Endodermal cell (in vitro differentiated cells): ENCODE data around the gene ARL5C. TPM values are rescaled to one million over a fixed set of nuclear protein-coding genes. Genes with fewer than 3 reads are reported as not detected.

Experiments
- DNase-seq: peaks from one replicate; pipeline ENCODE4 v3.0.0-alpha.2; 2017
- H3K27ac ChIP-seq: 2 replicates; pipeline ENCODE4 v1.5.1; 2013; ENCODE audit warnings: mild to moderate bottlenecking, low read depth, low read length, moderate library complexity
- H3K27me3 ChIP-seq: 2 replicates; pipeline ENCODE4 v1.6.1; 2013; ENCODE audit warnings: mild to moderate bottlenecking, low read length, moderate library complexity; ENCODE audit not compliant: insufficient read depth, control insufficient read depth, poor library complexity, severe bottlenecking
- H3K36me3 ChIP-seq: 2 replicates; pipeline ENCODE4 v1.7.0; 2013; ENCODE audit warnings: mild to moderate bottlenecking, low read length, moderate library complexity; ENCODE audit not compliant: control insufficient read depth, insufficient read depth
- H3K4me1 ChIP-seq: one replicate; pipeline ENCODE4 v1.7.0; 2013; ENCODE audit warnings: low read length; ENCODE audit not compliant: control insufficient read depth, insufficient read depth
- H3K4me3 ChIP-seq: 2 replicates; pipeline ENCODE4 v1.5.1; 2013; ENCODE audit warnings: mild to moderate bottlenecking, low read length, moderate library complexity
- H3K9ac ChIP-seq: 2 replicates; pipeline ENCODE4 v1.6.1; 2013; ENCODE audit warnings: mild to moderate bottlenecking, low read length, moderate library complexity; ENCODE audit not compliant: poor library complexity, severe bottlenecking; ENCODE audit errors: extremely low read depth
- H3K9me3 ChIP-seq: 2 replicates; pipeline ENCODE4 v1.6.1; 2013; ENCODE audit warnings: mild to moderate bottlenecking, low read length, moderate library complexity; ENCODE audit not compliant: control insufficient read depth
- H3K27ac Mint-ChIP-seq: 2 replicates; pipeline ENCODE4 v1.8.0; 2020; ENCODE audit warnings: mixed read lengths
- H3K27me3 Mint-ChIP-seq: 2 replicates; pipeline ENCODE4 v1.8.0; 2021; ENCODE audit warnings: mild to moderate bottlenecking, mixed read lengths; ENCODE audit not compliant: insufficient read depth
- H3K36me3 Mint-ChIP-seq: 2 replicates; pipeline ENCODE4 v1.8.0; 2020; ENCODE audit warnings: low read depth, mixed read lengths
- H3K4me1 Mint-ChIP-seq: 2 replicates; pipeline ENCODE4 v1.8.0; 2020; ENCODE audit warnings: mixed read lengths
- H3K4me3 Mint-ChIP-seq: 2 replicates; pipeline ENCODE4 v1.8.0; 2020; ENCODE audit warnings: mild to moderate bottlenecking, moderate library complexity, mixed read lengths
- H3K9me3 Mint-ChIP-seq: 2 replicates; pipeline ENCODE4 v1.8.0; 2020; ENCODE audit warnings: mild to moderate bottlenecking, mixed read lengths
- WGBS, 2 experiments: methylation state at CpG; one replicate each; pipeline versions ENCODE4 v1.1.5 to v1.1.7; 2013; ENCODE audit warnings: missing lambda C conversion rate in 2 of 2, mixed read lengths in 1 of 2; ENCODE audit not compliant: insufficient coverage in 1 of 2, insufficient read length in 1 of 2; 5-methylcytosine and 5-hydroxymethylcytosine counted together
- total RNA-seq, 2 donors: library from RNA; stranded (reverse); fragmentation: NEBNext Ultra II Directional in 1 of 2; extraction: Animal tissue kit (Norgen Biotek cat#: 25700) in 1 of 2; gene quantifications; 2 replicates in 1 of 2; 3 replicates in 1 of 2; pipeline ENCODE4 v1.2.1, GENCODE V29; 2021
- TF ChIP-seq, protein P1 (sequence below): fragments of 200-600 bp; sonication (generic); conservative IDR thresholded peaks from 2 replicates; pipeline ENCODE4 v1.5.0; 2021; ENCODE audit warnings: antibody characterized with exemption, mild to moderate bottlenecking

ARL5C gene
- total RNA-seq, 2 donors from 2014 or later: not detected

DNA sequence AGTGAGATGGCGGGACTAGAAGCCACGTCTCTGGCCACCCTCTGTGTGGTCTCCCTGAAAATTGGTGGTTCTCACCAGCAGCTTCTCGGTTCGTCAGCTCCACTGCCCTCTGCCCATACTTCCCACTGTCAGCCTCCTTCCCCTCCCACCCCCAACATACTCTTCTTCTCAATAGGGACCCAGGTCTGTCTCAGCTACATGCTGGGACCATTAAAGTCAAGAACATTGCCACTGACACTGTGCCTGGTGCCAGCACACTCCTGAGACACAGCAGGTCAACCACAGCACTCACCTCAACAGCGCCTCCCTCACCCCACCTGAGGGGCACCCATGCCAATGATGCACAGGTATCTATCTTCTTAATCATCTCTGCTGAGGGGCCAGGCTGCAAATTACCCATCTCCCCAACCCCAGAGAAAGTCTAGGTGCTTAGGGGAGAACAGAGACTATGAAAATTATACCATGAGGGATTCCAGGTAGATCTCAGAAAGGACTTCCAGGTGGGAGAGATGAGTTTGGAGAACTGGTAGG lies 15.8 kb downstream of the ARL5C start:
- H3K4me3 ChIP-seq: no peak overlapping the region
- Mint-ChIP-seq H3K4me1 (peaks cover 5% of the 10 kb centered on the region), H3K27me3 (peaks cover 41% of the 10 kb centered on the region), H3K9me3 (no peaks in the 10 kb centered on the region), H3K4me3 (peak overlapping the region; percentile 95), H3K36me3 (no peaks in the 10 kb centered on the region), H3K27ac (no peak overlapping the region)
- 78 to 87% methylated on average over 3 to 5 of the region's 5 CpGs for WGBS, 2 experiments
- TF ChIP-seq, protein P1, sequence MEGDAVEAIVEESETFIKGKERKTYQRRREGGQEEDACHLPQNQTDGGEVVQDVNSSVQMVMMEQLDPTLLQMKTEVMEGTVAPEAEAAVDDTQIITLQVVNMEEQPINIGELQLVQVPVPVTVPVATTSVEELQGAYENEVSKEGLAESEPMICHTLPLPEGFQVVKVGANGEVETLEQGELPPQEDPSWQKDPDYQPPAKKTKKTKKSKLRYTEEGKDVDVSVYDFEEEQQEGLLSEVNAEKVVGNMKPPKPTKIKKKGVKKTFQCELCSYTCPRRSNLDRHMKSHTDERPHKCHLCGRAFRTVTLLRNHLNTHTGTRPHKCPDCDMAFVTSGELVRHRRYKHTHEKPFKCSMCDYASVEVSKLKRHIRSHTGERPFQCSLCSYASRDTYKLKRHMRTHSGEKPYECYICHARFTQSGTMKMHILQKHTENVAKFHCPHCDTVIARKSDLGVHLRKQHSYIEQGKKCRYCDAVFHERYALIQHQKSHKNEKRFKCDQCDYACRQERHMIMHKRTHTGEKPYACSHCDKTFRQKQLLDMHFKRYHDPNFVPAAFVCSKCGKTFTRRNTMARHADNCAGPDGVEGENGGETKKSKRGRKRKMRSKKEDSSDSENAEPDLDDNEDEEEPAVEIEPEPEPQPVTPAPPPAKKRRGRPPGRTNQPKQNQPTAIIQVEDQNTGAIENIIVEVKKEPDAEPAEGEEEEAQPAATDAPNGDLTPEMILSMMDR: no peak
- H3K27me3 ChIP-seq: peaks cover 37% of the 10 kb centered on the region
- no peaks in the 10 kb centered on the region for H3K4me1 ChIP-seq
- no peak overlapping the region for H3K27ac ChIP-seq
- no peaks in the 10 kb centered on the region for H3K9me3 ChIP-seq
- no peaks in the 10 kb centered on the region for H3K36me3 ChIP-seq
- DNase-seq: no peak
- no peak overlapping the region for H3K9ac ChIP-seq

DNA sequence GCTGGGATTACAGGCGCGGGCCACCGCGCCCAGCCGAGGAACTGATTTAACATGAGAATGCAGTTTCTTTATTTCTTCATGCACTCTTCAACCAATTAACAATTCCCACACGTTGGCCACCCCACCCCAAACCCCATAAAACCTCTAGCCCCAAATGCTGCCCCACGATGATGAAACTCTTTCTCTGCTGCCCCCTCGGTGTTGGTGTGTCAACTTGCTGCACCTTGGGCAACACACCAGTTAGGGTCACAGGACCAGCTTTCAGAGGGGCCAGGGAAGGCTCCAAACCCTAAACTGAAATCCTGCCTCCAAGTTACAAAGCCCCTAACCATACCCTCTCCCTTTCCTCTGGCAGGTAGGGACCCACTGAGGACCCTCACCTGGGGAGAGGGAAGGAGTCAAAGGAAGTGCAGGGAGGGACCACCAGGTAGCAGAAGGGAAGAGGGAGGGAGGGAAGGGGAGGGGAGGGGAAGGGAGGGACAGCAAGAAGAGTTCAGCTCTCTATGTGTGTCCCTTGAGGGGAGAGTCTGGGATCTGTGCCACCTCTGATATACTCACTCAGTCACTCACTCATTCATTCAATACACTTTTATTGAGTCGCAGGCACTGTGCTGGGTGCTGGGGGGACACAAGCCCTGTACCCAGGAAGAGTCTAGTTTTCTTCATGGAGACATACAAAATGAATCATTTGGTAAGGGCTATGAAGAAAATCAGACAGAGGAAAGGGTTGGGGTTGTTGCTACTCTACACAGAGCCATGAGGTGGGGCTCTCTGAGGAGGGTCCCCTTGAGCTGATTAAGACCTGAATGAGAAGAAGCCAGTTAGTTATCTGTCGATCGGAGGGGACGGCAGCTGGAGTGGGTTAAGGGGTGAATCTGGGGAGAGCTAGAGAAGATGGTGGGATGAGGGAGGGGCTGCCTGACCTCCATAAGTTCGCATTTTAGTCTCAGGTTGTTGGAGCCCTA lies 18.5 kb downstream of the ARL5C start:
- no peak overlapping the region for H3K4me3 Mint-ChIP-seq

DNA sequence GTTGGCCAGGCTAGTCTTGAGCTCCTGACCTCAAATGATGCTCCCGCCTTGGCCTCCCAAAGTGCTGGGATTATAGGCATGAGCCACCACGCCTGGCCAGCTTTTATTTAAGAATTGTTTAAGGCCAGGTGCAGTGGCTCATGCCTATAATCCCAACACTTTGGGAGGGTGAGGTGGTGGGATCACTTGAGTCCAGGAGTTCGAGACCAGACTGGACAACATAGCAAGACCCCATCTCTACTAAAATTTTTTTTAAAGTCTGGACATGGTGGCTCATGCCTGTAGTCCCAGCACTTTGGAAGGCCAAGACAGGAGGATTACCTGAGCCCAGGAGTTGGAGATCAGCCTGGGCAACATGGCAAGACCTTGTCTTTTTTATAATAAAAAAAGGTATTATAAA lies 19.7 kb downstream of the ARL5C start:
- no peak overlapping the region for H3K27ac Mint-ChIP-seq
- Histone ChIP-seq H3K36me3 (no peaks in the 10 kb centered on the region), H3K9ac (no peak overlapping the region), H3K27ac (no peak overlapping the region), H3K4me3 (no peak overlapping the region), H3K9me3 (peaks cover 4% of the 10 kb centered on the region), H3K27me3 (peaks cover 26% of the 10 kb centered on the region), H3K4me1 (no peaks in the 10 kb centered on the region)
- DNase-seq: no peak
- H3K36me3 Mint-ChIP-seq: no peaks in the 10 kb centered on the region
- TF ChIP-seq, protein P1: no peak
- 84 to 100% methylated on average over 1 to 3 of the region's 3 CpGs for WGBS, 2 experiments
- peaks cover 3% of the 10 kb centered on the region for H3K9me3 Mint-ChIP-seq
- H3K4me1 Mint-ChIP-seq: peaks cover 5% of the 10 kb centered on the region
- no peak overlapping the region for H3K4me3 Mint-ChIP-seq
- peaks cover 33% of the 10 kb centered on the region for H3K27me3 Mint-ChIP-seq

More for the DNA sequence above, 18.5 kb downstream of the ARL5C start:
- no peak overlapping the region for H3K27ac ChIP-seq
- TF ChIP-seq, protein P1: no peak
- Mint-ChIP-seq H3K36me3 (no peaks in the 10 kb centered on the region), H3K9me3 (no peaks in the 10 kb centered on the region), H3K27me3 (peaks cover 41% of the 10 kb centered on the region), H3K27ac (no peak overlapping the region), H3K4me1 (peaks cover 5% of the 10 kb centered on the region)
- H3K27me3 ChIP-seq: peaks cover 37% of the 10 kb centered on the region
- no peaks in the 10 kb centered on the region for H3K36me3 ChIP-seq
- H3K9ac ChIP-seq: no peak overlapping the region
- 67 to 80% methylated on average over 6 to 13 of the region's 13 CpGs for WGBS, 2 experiments
- DNase-seq: no peak
- no peaks in the 10 kb centered on the region for H3K4me1 ChIP-seq
- H3K9me3 ChIP-seq: no peaks in the 10 kb centered on the region
- no peak overlapping the region for H3K4me3 ChIP-seq
